ENCODE measurements around the gene CD209. TPM values are rescaled to one million over a fixed set of nuclear protein-coding genes. Genes with fewer than 3 reads are reported as not detected.

CD209 gene
- total RNA-seq, 1 donor from 2014 or later: 0.04 TPM

DNA sequence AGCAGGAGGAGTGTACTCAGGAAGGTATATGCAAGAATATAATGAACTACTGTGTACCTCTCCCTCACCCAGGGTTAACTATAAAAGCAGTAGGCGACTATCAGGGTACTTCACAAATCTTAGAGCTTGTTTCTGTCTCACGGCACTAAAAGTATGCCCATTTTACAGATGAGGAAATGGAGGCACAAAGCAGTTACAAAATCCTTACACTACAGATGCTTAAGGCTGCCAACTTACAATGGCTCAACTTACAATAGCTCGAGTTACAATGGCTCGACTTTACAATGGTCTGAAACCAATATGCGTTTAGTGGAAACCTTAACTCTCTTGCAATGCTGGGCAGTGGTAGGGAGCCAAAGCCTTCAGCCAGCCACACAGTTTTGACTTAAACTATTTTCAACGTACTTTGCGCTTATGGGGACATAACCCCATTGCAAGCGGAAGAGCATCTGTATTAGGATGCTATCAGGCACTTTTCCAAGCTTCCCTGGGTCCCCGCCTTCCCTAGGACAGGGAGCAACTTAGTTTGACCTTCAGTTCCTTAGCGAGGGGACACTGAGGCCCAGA is 49.5 kb downstream of the CD209 start:
- peaks cover 10% of the 10 kb centered on the region for H3K27me3 ChIP-seq (ENCODE audit: control insufficient read depth, insufficient read depth, low read length)
- no peak overlapping the region for H3K4me3 ChIP-seq (ENCODE audit: low read depth, low read length)
- H3K36me3 ChIP-seq (ENCODE audit: control insufficient read depth, insufficient read depth, low read length): no peaks in the 10 kb centered on the region
- TF ChIP-seq, protein P1, sequence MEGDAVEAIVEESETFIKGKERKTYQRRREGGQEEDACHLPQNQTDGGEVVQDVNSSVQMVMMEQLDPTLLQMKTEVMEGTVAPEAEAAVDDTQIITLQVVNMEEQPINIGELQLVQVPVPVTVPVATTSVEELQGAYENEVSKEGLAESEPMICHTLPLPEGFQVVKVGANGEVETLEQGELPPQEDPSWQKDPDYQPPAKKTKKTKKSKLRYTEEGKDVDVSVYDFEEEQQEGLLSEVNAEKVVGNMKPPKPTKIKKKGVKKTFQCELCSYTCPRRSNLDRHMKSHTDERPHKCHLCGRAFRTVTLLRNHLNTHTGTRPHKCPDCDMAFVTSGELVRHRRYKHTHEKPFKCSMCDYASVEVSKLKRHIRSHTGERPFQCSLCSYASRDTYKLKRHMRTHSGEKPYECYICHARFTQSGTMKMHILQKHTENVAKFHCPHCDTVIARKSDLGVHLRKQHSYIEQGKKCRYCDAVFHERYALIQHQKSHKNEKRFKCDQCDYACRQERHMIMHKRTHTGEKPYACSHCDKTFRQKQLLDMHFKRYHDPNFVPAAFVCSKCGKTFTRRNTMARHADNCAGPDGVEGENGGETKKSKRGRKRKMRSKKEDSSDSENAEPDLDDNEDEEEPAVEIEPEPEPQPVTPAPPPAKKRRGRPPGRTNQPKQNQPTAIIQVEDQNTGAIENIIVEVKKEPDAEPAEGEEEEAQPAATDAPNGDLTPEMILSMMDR (IDR thresholded peaks at IDR 0.05; ENCODE audit: insufficient read depth, low read length, poor library complexity, severe bottlenecking): no peak
- no peak for DNase-seq (ENCODE audit: low read depth)

DNA sequence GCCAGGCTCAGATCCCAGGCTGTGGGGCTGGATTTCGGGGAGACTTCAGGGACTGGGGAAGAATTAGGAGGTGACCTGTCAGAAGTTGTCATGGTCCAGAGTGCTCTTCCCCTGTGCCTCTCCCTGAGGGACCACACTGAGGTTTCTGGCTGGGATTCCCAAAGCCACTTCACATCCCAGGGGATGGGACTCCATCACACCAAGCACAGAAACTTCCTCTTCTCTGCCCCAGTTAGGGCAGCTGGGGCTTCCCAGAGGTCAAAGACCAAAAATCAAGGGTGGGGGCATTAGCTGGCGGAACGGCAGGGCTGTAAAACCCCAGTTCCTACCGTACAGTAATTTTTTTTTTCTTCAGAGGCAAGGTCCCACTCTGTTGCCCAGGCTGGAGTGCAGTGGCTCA is 52.8 kb downstream of the CD209 start:
- Histone ChIP-seq H3K36me3 (ENCODE audit: control insufficient read depth, insufficient read depth, low read length) (no peaks in the 10 kb centered on the region), H3K27me3 (ENCODE audit: control insufficient read depth, insufficient read depth, low read length) (peaks cover 10% of the 10 kb centered on the region), H3K4me3 (ENCODE audit: low read depth, low read length) (no peak overlapping the region)
- DNase-seq (ENCODE audit: low read depth): no peak
- TF ChIP-seq, protein P1 (IDR thresholded peaks at IDR 0.05; ENCODE audit: insufficient read depth, low read length, poor library complexity, severe bottlenecking): no peak

DNA sequence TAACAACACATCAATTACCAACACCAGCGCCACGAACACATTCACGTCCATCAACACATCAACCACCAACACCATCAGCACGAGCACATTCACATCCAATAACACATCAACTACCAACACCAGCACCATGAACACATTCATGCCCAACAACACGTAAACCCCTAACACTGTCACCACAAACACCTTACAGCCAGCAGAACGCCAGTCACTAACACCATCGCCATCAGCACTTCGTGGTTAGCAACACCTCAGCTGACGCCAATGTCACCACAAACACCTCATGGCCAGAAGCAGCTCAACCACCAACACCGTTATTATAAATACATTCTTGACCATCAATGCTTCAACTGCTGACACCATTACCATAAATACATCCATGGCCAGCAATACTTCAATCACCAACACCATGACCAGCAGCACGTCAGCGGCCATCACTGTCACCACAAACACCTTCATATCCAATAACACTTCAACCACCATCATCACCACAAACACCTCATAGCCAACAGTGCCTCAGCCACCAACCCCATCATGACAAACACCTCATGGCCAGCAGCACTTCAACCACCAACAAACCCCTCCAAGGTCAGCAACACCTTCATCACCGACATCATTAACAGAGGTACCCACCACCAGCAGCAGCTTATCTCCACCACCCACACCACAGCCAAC is 54.8 kb downstream of the CD209 start:
- H3K27me3 ChIP-seq (ENCODE audit: control insufficient read depth, insufficient read depth, low read length): peaks cover 8% of the 10 kb centered on the region
- no peak for DNase-seq (ENCODE audit: low read depth)
- H3K36me3 ChIP-seq (ENCODE audit: control insufficient read depth, insufficient read depth, low read length): no peaks in the 10 kb centered on the region
- TF ChIP-seq, protein P1 (IDR thresholded peaks at IDR 0.05; ENCODE audit: insufficient read depth, low read length, poor library complexity, severe bottlenecking): no peak
- no peak overlapping the region for H3K4me3 ChIP-seq (ENCODE audit: low read depth, low read length)

DNA sequence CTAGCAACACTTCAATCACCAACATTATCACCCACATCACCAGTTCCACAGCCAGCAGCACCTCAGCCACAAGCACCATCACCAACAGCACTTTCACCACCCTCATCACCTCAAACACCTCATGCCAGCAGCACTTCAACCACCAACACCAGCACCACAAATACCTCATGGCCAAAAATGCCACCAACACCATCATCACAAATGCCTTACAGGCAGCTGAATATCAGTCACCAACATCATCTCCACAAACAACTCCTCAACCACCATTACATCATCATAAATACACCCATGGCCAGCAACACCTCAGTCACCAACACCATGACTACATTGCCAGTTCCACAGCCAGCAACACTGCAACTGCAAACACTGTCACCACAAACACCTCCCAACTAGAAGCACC is 55.8 kb downstream of the CD209 start:
- H3K36me3 ChIP-seq (ENCODE audit: control insufficient read depth, insufficient read depth, low read length): no peaks in the 10 kb centered on the region
- TF ChIP-seq, protein P1 (IDR thresholded peaks at IDR 0.05; ENCODE audit: insufficient read depth, low read length, poor library complexity, severe bottlenecking): no peak
- no peak for DNase-seq (ENCODE audit: low read depth)
- peaks cover 5% of the 10 kb centered on the region for H3K27me3 ChIP-seq (ENCODE audit: control insufficient read depth, insufficient read depth, low read length)
- no peak overlapping the region for H3K4me3 ChIP-seq (ENCODE audit: low read depth, low read length)

DNA sequence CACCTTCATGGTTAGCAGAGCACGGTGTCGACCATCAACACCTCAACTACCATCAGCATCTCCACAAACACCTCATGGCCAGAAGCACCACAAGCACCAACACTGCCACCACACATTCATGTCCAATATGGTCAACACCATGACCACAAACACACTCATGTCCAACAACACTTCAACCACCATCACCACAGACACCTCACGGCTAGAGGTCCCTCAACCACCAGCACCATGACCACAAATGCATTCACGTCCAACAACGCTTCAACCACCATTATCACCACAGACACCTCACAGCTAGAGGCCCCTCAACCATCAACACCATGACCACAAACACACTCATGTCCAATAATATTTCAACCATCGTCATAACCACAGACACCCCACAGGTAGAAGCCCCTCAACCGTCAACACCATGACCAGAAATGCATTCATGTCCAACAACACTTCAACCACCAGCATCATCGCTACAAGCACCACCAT is 56.5 kb downstream of the CD209 start:
- Histone ChIP-seq H3K27me3 (ENCODE audit: control insufficient read depth, insufficient read depth, low read length) (peaks cover 5% of the 10 kb centered on the region), H3K4me3 (ENCODE audit: low read depth, low read length) (no peak overlapping the region), H3K36me3 (ENCODE audit: control insufficient read depth, insufficient read depth, low read length) (no peaks in the 10 kb centered on the region)
- TF ChIP-seq, protein P1 (IDR thresholded peaks at IDR 0.05; ENCODE audit: insufficient read depth, low read length, poor library complexity, severe bottlenecking): no peak
- no peak for DNase-seq (ENCODE audit: low read depth)

Other genes starting within 250 kb of the CD209 start
- gene ZNF358, start 231.4 kb downstream of the CD209 start, total RNA-seq: 67.4 and 76.1 TPM in 2 replicates
- 13.7 and 15.3 TPM in 2 replicates for gene MCOLN1, start 224.9 kb downstream of the CD209 start, total RNA-seq
- gene PNPLA6, start 211.8 kb downstream of the CD209 start, total RNA-seq: 134 and 163 TPM in 2 replicates
- 12.6 and 17.2 TPM in 2 replicates for gene CAMSAP3, start 151.7 kb downstream of the CD209 start, total RNA-seq
- gene XAB2, start 118.0 kb downstream of the CD209 start, total RNA-seq: 48.1 and 53.5 TPM in 2 replicates
- 9.9 and 30.2 TPM in 2 replicates for gene PET100, start 117.7 kb downstream of the CD209 start, total RNA-seq
- gene PCP2, start 113.8 kb downstream of the CD209 start, total RNA-seq: 0.75 TPM in 1 of 2 replicates, not detected in the other
- gene STXBP2, start 110.4 kb downstream of the CD209 start, total RNA-seq: 65.7 and 73.9 TPM in 2 replicates
- 1.7 TPM in 1 of 2 replicates, not detected in the other for gene RETN, start 78.5 kb downstream of the CD209 start, total RNA-seq
- gene MCEMP1, start 70.4 kb downstream of the CD209 start, total RNA-seq: not detected in 2 replicates
- gene TRAPPC5, start 66.7 kb downstream of the CD209 start, total RNA-seq: 117 and 148 TPM in 2 replicates
- gene FCER2, start 45.4 kb downstream of the CD209 start, total RNA-seq: not detected in 2 replicates
- gene CLEC4G, start 15.4 kb downstream of the CD209 start, total RNA-seq: not detected in 2 replicates
- 0.27 TPM in 1 of 2 replicates, not detected in the other for gene CLEC4M, start 15.7 kb upstream of the CD209 start, total RNA-seq
- 9.9 and 16.4 TPM in 2 replicates for gene EVI5L, start 82.7 kb upstream of the CD209 start, total RNA-seq
- 1.0 and 1.2 TPM in 2 replicates for gene PRR36, start 126.9 kb upstream of the CD209 start, total RNA-seq
- gene LRRC8E, start 141.0 kb upstream of the CD209 start, total RNA-seq: 11.6 and 15.1 TPM in 2 replicates
- 15.0 and 19.7 TPM in 2 replicates for gene MAP2K7, start 156.3 kb upstream of the CD209 start, total RNA-seq
- 0.14 and 4.5 TPM in 2 replicates for gene TGFBR3L, start 167.3 kb upstream of the CD209 start, total RNA-seq
- gene SNAPC2, start 172.8 kb upstream of the CD209 start, total RNA-seq: 32.0 and 33.3 TPM in 2 replicates
- gene CTXN1, start 178.6 kb upstream of the CD209 start, total RNA-seq: 15.7 and 16.1 TPM in 2 replicates
- 80.5 and 83.9 TPM in 2 replicates for gene TIMM44, start 196.1 kb upstream of the CD209 start, total RNA-seq

Data from kidney epithelial cell (primary cell).